ENCODE measurements around the gene ESCO1.
"Not testable (repeated sequence)": the region's sequence is repeated elsewhere in the genome, so short reads cannot be mapped to it uniquely, and the experiment has no call there.

DNA sequence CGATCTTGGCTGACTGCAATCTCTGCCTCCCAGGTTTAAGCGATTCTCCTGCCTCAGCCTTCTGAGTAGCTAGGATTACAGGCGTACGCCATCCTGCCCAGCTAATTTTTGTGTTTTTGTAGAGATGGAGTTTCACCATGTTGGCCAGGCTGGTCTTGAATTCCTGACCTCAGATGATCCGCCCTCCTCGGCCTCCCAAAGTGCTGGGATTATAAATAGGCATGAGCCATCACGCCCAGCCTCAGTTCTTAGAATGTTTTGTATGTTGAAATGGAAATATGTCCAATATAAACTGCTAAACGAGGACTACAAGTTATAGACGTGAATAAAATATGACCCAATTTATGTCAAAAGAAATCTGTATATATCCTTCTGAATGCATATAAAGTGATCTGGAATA, 21.1 kb upstream of the ESCO1 start:
- TF ChIP-seq, protein P1, sequence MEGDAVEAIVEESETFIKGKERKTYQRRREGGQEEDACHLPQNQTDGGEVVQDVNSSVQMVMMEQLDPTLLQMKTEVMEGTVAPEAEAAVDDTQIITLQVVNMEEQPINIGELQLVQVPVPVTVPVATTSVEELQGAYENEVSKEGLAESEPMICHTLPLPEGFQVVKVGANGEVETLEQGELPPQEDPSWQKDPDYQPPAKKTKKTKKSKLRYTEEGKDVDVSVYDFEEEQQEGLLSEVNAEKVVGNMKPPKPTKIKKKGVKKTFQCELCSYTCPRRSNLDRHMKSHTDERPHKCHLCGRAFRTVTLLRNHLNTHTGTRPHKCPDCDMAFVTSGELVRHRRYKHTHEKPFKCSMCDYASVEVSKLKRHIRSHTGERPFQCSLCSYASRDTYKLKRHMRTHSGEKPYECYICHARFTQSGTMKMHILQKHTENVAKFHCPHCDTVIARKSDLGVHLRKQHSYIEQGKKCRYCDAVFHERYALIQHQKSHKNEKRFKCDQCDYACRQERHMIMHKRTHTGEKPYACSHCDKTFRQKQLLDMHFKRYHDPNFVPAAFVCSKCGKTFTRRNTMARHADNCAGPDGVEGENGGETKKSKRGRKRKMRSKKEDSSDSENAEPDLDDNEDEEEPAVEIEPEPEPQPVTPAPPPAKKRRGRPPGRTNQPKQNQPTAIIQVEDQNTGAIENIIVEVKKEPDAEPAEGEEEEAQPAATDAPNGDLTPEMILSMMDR (IDR thresholded peaks at IDR 0.05), result not testable (repeated sequence)
- TF ChIP-seq POLR2A (IDR thresholded peaks at IDR 0.05), result not testable (repeated sequence)
